ENCODE results near the gene KIAA0232.

DNA sequence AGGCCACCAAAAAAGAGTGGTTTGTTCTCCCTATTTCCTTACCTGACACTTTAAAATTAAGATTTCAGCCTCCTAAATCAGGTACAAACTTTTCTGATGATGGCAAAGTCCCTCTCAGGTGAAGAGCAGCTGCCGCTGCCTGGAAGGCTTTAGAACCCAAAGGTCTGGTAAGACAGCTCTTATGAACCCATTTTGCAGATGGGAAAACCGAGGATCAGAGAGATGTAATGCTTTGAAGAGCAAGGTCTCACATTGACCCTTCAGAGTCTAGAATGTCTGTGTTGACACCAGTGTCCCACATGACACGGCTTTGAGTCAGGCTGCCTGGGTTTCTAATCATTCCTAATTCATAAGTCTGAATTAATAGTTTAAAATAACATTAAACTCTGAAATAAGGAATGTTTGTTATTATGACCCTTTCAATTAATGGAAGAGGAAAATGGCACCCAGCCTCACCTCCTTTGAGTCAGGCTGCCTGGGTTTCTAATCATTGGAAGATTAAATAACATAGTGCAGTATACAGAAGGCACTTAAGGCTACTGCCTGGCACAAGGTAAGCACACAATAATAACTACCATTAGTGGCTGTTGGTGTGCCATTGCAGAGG, 27.9 kb upstream of the KIAA0232 start:
- TF ChIP-seq CTCF (IDR thresholded peaks at IDR 0.05) (no peak), POLR2A (IDR thresholded peaks at IDR 0.05) (no peak)
